HG03457 (cell line): ENCODE data around the gene CATSPERZ.

ENCODE experiments used
- ATAC-seq: cut with Tn5 transposase; IDR thresholded peaks from one replicate; pipeline ENCODE4 v1.9.1; 2021; ENCODE audit warnings: moderate number of reproducible peaks; ENCODE audit not compliant: unreplicated experiment

CATSPERZ gene

GRCh38 chr11:64263021-64263946 lies 36.9 kb upstream of the CATSPERZ start:
- ATAC-seq: no peak

GRCh38 chr11:64263947-64264317 lies 36.2 kb upstream of the CATSPERZ start:
- ATAC-seq: no peak

- ATAC-seq: no peak
These were observed 35.7 kb upstream of the CATSPERZ start for GRCh38 chr11:64264371-64264852.

GRCh38 chr11:64265176-64266160 lies 34.7 kb upstream of the CATSPERZ start:
- no peak for ATAC-seq

GRCh38 chr11:64266339-64266738 lies 33.8 kb upstream of the CATSPERZ start:
- ATAC-seq: no peak

GRCh38 chr11:64267207-64267945 lies 32.8 kb upstream of the CATSPERZ start:
- no peak for ATAC-seq

GRCh38 chr11:64268025-64268892 lies 31.9 kb upstream of the CATSPERZ start:
- no peak for ATAC-seq

GRCh38 chr11:64268893-64269539 lies 31.1 kb upstream of the CATSPERZ start:
- ATAC-seq: peak; percentile 7

- ATAC-seq: peak; percentile 45
These were observed 30.5 kb upstream of the CATSPERZ start for GRCh38 chr11:64269540-64270220.

- no peak for ATAC-seq
These were observed 24.9 kb upstream of the CATSPERZ start for GRCh38 chr11:64275031-64275800.

- ATAC-seq: no peak
These were observed 24.3 kb upstream of the CATSPERZ start for GRCh38 chr11:64275841-64276240.

GRCh38 chr11:64276653-64277431 lies 23.3 kb upstream of the CATSPERZ start:
- no peak for ATAC-seq

- ATAC-seq: no peak
These were observed 21.5 kb upstream of the CATSPERZ start for GRCh38 chr11:64278576-64279190.

- ATAC-seq: no peak
These were observed 18.0 kb upstream of the CATSPERZ start for GRCh38 chr11:64281957-64282770.

GRCh38 chr11:64283092-64283491 lies 17.1 kb upstream of the CATSPERZ start:
- ATAC-seq: no peak
